GM12878 (cell line): ENCODE results near the gene APLN. TPM values are rescaled to one million over a fixed set of nuclear protein-coding genes. Genes with fewer than 3 reads are reported as not detected.

Source experiments
- ATAC-seq: fragments of 200-7000 bp; cut with Tn5 transposase; 3 replicates; pipeline ENCODE4 v1.9.1; 2020; ENCODE audit warnings: mild to moderate bottlenecking, moderate library complexity
- BruUV-seq: library from RNA; stranded (reverse); fragments of 400-500 nt; replicated peaks from 2 replicates; lab custom pipeline; 2021; lab: Mats Ljungman, UMichigan
- CTCF ChIA-PET: fragments of 300-600 bp; sonication (Branson Sonifier 250); formaldehyde crosslinking; extraction: SDS; loops from one replicate; lab custom pipeline; 2021; ENCODE audit warnings: inconsistent platforms; lab: Yijun Ruan, JAX
- POLR2A ChIA-PET: fragments of 350-600 bp; formaldehyde crosslinking; extraction: SDS; loops from one replicate; lab custom pipeline; 2021; ENCODE audit warnings: inconsistent platforms; lab: Charles Lee
- RAD21 ChIA-PET: fragments of 300-600 bp; sonication (Branson Sonifier 250); formaldehyde crosslinking; loops from one replicate; lab custom pipeline; 2023; ENCODE audit warnings: antibody characterized with exemption; ENCODE audit not compliant: unreplicated experiment; lab: Charles Lee
- SMC1A ChIA-PET: fragments of 300-600 bp; sonication (Branson Sonifier 250); formaldehyde crosslinking; loops from one replicate; lab custom pipeline; 2023; ENCODE audit not compliant: unreplicated experiment, uncharacterized antibody; lab: Charles Lee
- DNase-seq: peaks from one replicate; pipeline ENCODE4 v3.0.0-alpha.2; 2011; ENCODE audit warnings: low read depth, low spot score
- FAIRE-seq: peaks from 3 replicates; lab custom pipeline; 2011; peaks lifted over from hg19 to GRCh38; lab: Jason Lieb, UNC
- H2AFZ ChIP-seq: 2 replicates; pipeline ENCODE4 v1.6.0; 2011; ENCODE audit warnings: low read depth, low read length, control low read depth; ENCODE audit not compliant: control insufficient read depth
- H3K27ac ChIP-seq: 2 replicates; pipeline ENCODE4 v1.5.1; 2011; ENCODE audit warnings: control low read depth; ENCODE audit not compliant: control insufficient read depth, insufficient read depth
- H3K27me3 ChIP-seq, 2 experiments: replicated peaks in 1 of 2; 2 replicates each; pipeline versions ENCODE4 v1.6.0 to v1.6.1; 2011; ENCODE audit warnings: low read length in 1 of 2; ENCODE audit not compliant: control insufficient read depth in 2 of 2, insufficient read depth in 2 of 2
- H3K36me3 ChIP-seq, 2 experiments: 2 replicates each; pipeline ENCODE4 v1.5.1; 2011; ENCODE audit warnings: low read length in 1 of 2; ENCODE audit not compliant: control insufficient read depth in 2 of 2, insufficient read depth in 2 of 2
- H3K4me1 ChIP-seq: 2 replicates; pipeline ENCODE4 v1.6.1; 2011; ENCODE audit warnings: mild to moderate bottlenecking, low read length, moderate library complexity, mixed read lengths; ENCODE audit not compliant: control insufficient read depth, insufficient read depth
- H3K4me2 ChIP-seq: 2 replicates; pipeline ENCODE4 v1.6.0; 2011; ENCODE audit warnings: control low read depth; ENCODE audit not compliant: control insufficient read depth, insufficient read depth
- H3K4me3 ChIP-seq: fragments of 200-600 bp; sonication (generic); 2 replicates; pipeline ENCODE4 v1.5.1; 2016
- H3K79me2 ChIP-seq: 2 replicates; pipeline ENCODE4 v1.6.0; 2011; ENCODE audit warnings: low read length; ENCODE audit not compliant: control insufficient read depth, insufficient read depth
- H3K9ac ChIP-seq: 2 replicates; pipeline ENCODE4 v1.8.0; 2011; ENCODE audit warnings: low read length, control low read depth, mixed read lengths; ENCODE audit not compliant: control insufficient read depth, insufficient read depth
- H3K9me3 ChIP-seq: replicated peaks from 3 replicates; pipeline ENCODE4 v1.5.1; 2011; ENCODE audit warnings: mild to moderate bottlenecking, low read length; ENCODE audit not compliant: control insufficient read depth, insufficient read depth
- H4K20me1 ChIP-seq: 2 replicates; pipeline ENCODE4 v1.6.0; 2011; ENCODE audit not compliant: control insufficient read depth, insufficient read depth
- ATF2 ChIP-seq: IDR thresholded peaks from 2 replicates; pipeline ENCODE4 v1.6.1; 2012; ENCODE audit warnings: low read length, inconsistent platforms
- BCLAF1 ChIP-seq: fragments of 450-650 bp; IDR thresholded peaks from 2 replicates; pipeline ENCODE4 v1.6.1; 2017; ENCODE audit warnings: antibody characterized with exemption, mild to moderate bottlenecking, moderate library complexity
- EZH2 ChIP-seq: IDR thresholded peaks from 2 replicates; pipeline ENCODE4 v1.6.1; 2012; ENCODE audit warnings: low read depth, mild to moderate bottlenecking, control low read depth, inconsistent platforms, low read length, borderline replicate concordance; ENCODE audit not compliant: control insufficient read depth
- GATAD2B ChIP-seq: fragments of 450-650 bp; conservative IDR thresholded peaks from 2 replicates; pipeline ENCODE4 v1.6.1; 2017; ENCODE audit warnings: low read depth, mild to moderate bottlenecking, moderate library complexity
- HCFC1 ChIP-seq: fragments of 150-350 bp; IDR thresholded peaks from 2 replicates; pipeline ENCODE4 v1.6.1; 2014; ENCODE audit warnings: low read length
- KLF5 ChIP-seq: fragments of 450-650 bp; IDR thresholded peaks from 2 replicates; pipeline ENCODE4 v1.6.1; 2014; ENCODE audit warnings: mild to moderate bottlenecking; ENCODE audit not compliant: partially characterized antibody
- NFXL1 ChIP-seq: fragments of 450-650 bp; IDR thresholded peaks from 2 replicates; pipeline ENCODE4 v1.6.1; 2017; ENCODE audit warnings: antibody characterized with exemption, mild to moderate bottlenecking, borderline replicate concordance
- NR2F1 ChIP-seq: fragments of 450-650 bp; conservative IDR thresholded peaks from 2 replicates; pipeline ENCODE4 v1.6.1; 2017; ENCODE audit warnings: mild to moderate bottlenecking
- POLR2AphosphoS2 ChIP-seq: IDR thresholded peaks from 2 replicates; pipeline ENCODE4 v1.6.1; 2011; ENCODE audit warnings: low read depth, mild to moderate bottlenecking, low read length, improper control_type of control experiment, moderate library complexity
- SUPT20H ChIP-seq: IDR thresholded peaks from 2 replicates; pipeline ENCODE4 v1.6.1; 2011; ENCODE audit warnings: low read depth, mild to moderate bottlenecking, low read length, moderate library complexity, borderline replicate concordance; ENCODE audit not compliant: control insufficient read depth
- TAF1 ChIP-seq: IDR thresholded peaks from 2 replicates; pipeline ENCODE4 v1.6.1; 2011; ENCODE audit warnings: mild to moderate bottlenecking, low read depth, low read length, borderline replicate concordance
- ZBTB4 ChIP-seq: fragments of 450-650 bp; formaldehyde crosslinking; IDR thresholded peaks from 2 replicates; pipeline ENCODE4 v1.4.0; 2022; ENCODE audit warnings: mild to moderate bottlenecking, moderate library complexity
- WGBS: methylation state at CpG from one replicate; pipeline ENCODE4 v1.1.6; 2016; ENCODE audit warnings: low lambda C conversion rate; ENCODE audit not compliant: insufficient replicate concordance, insufficient coverage; ENCODE audit errors: missing lambda C conversion rate; 5-methylcytosine and 5-hydroxymethylcytosine counted together
- in situ Hi-C: fragments of 300-500 bp; cut with MboI; formaldehyde crosslinking; loops from 9 replicates; pipeline ENCODE4 v1.14.3; 2018; ENCODE audit warnings: mixed read lengths
- intact Hi-C: fragments of 100-400 bp; cut with micrococcal nuclease; formaldehyde crosslinking; loops from one replicate; pipeline ENCODE4 v1.14.2; 2022; ENCODE audit not compliant: unreplicated experiment
- polyA plus RNA-seq, 11 experiments: library from polyadenylated mRNA; depleted of rRNA in 4 of 11; unstranded in 6 of 11; stranded (reverse) in 5 of 11; fragments of >200 nt; fragmentation: Nextera tagmentation in 4 of 11; fragmentation: Illumina TruSeq in 1 of 11; extraction: Ambion mirVana in 4 of 11; extraction: Trizol in 1 of 11; gene quantifications; 1 replicate in 1 of 11; 2 replicates in 10 of 11; pipeline versions ENCODE4 v1.2.1 to v1.2.3, GENCODE V29; 2011 to 2016; ENCODE audit warnings: inconsistent platforms in 2 of 11, missing spikeins in 2 of 11, low read depth in 1 of 11
- total RNA-seq, 4 experiments: library from RNA; depleted of rRNA in 3 of 4; stranded (reverse); fragments of >200 nt in 3 of 4; fragmentation: Illumina TruSeq in 1 of 4; extraction: Trizol in 1 of 4; gene quantifications; 2 replicates each; pipeline versions ENCODE4 v1.2.1 to v1.2.3, GENCODE V29; 2013 to 2021
- TF ChIP-seq, protein P1 (sequence below): fragments of 450-650 bp; IDR thresholded peaks from 2 replicates; pipeline ENCODE4 v1.6.1; 2017; ENCODE audit warnings: borderline replicate concordance

APLN gene
- total and polyA plus RNA-seq, 10 of the 15 experiments (the other 5 are each of a cell fraction or from before 2014, with no cell fraction given), result 0.31 TPM; not detected in 9

- TF ChIP-seq ATF2 (no peak), EZH2 (no peak), NR2F1 (no peak), SUPT20H (no peak), POLR2AphosphoS2 (no peak), GATAD2B (no peak), KLF5 (no peak), HCFC1 (no peak)
- TF ChIP-seq, all 136 proteins: peak for 0
Measured at GRCh38 chrX:129694805-129695204, 40.0 kb upstream of the APLN start (continued).

- ChIA-PET POLR2A (no interaction called here), SMC1A (interaction anchor here (0.7 kb wide), 1 partner anchor 90 kb away, joined by 4 read pairs; no protein-coding TSS in a partner anchor), CTCF (no interaction called here), RAD21 (no interaction called here)
- Histone ChIP-seq H3K9ac (no peak overlapping the region), H3K4me1 (no peaks in the 10 kb centered on the region), H2AFZ (no peak overlapping the region), H3K27me3 (0 out of 4 replicates have a peak, but pooled peaks cover 0 to 3% of the 10 kb centered on the region in 2 experiments), H4K20me1 (no peaks in the 10 kb centered on the region), H3K9me3 (no peaks in the 10 kb centered on the region; the same call in 2 of the 3 replicates), H3K36me3 (no peaks in the 10 kb centered on the region), H3K27ac (no peak overlapping the region), H3K4me2 (no peak overlapping the region), H3K4me3 (no peak overlapping the region), H3K79me2 (no peaks in the 10 kb centered on the region)
- in situ Hi-C loops, result no loop called here
- FAIRE-seq, result no peak
- no peak for DNase-seq
- 62% methylated on average over 3 of the region's 3 CpGs for WGBS
- no peak for ATAC-seq
- BruUV-seq, result no TSS peak
- intact Hi-C loops, result no loop called here
- TF ChIP-seq TAF1 (no peak), ZBTB4 (CRISPR knock-in tag) (no peak), BCLAF1 (no peak), NFXL1 (no peak)
- TF ChIP-seq, protein P1, sequence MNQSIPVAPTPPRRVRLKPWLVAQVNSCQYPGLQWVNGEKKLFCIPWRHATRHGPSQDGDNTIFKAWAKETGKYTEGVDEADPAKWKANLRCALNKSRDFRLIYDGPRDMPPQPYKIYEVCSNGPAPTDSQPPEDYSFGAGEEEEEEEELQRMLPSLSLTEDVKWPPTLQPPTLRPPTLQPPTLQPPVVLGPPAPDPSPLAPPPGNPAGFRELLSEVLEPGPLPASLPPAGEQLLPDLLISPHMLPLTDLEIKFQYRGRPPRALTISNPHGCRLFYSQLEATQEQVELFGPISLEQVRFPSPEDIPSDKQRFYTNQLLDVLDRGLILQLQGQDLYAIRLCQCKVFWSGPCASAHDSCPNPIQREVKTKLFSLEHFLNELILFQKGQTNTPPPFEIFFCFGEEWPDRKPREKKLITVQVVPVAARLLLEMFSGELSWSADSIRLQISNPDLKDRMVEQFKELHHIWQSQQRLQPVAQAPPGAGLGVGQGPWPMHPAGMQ, result no peak
Measured at GRCh38 chrX:129693354-129693753, 38.6 kb upstream of the APLN start.
